A549 (cell line): Measurements from ENCODE around the gene ZNF146.

Source experiments
- BHLHE40 ChIP-seq: IDR thresholded peaks from 2 replicates; pipeline ENCODE4 v1.6.1; 2012; ENCODE audit warnings: low read depth, low read length, inconsistent platforms
- EP300 ChIP-seq, 2 experiments: fragments of >200 bp; sonication (Bioruptor Twin); formaldehyde crosslinking; IDR thresholded peaks; 2 replicates in 1 of 2; 3 replicates in 1 of 2; pipeline ENCODE4 v1.6.1; 2016 to 2017
- FOSB ChIP-seq: fragments of 250-450 bp; sonication (Bioruptor Pico); IDR thresholded peaks from 2 replicates; pipeline ENCODE4 v1.5.0; 2020; ENCODE audit warnings: mild to moderate bottlenecking, moderate library complexity
- JUN ChIP-seq, 2 experiments: fragments of >200 bp; sonication (Bioruptor Twin); formaldehyde crosslinking; IDR thresholded peaks; 2 replicates in 1 of 2; 3 replicates in 1 of 2; pipeline ENCODE4 v1.6.1; 2016 to 2017
- MAX ChIP-seq: IDR thresholded peaks from 2 replicates; pipeline ENCODE4 v1.6.1; 2012
- TF ChIP-seq, protein P1 (sequence below): fragments of >200 bp; sonication (Bioruptor Twin); formaldehyde crosslinking; IDR thresholded peaks from 3 replicates; pipeline ENCODE4 v1.5.1; 2016

- no peak for TF ChIP-seq MAX
- no peak for TF ChIP-seq BHLHE40
- no peak for TF ChIP-seq FOSB (CRISPR knock-in tag)
- TF ChIP-seq, protein P1, sequence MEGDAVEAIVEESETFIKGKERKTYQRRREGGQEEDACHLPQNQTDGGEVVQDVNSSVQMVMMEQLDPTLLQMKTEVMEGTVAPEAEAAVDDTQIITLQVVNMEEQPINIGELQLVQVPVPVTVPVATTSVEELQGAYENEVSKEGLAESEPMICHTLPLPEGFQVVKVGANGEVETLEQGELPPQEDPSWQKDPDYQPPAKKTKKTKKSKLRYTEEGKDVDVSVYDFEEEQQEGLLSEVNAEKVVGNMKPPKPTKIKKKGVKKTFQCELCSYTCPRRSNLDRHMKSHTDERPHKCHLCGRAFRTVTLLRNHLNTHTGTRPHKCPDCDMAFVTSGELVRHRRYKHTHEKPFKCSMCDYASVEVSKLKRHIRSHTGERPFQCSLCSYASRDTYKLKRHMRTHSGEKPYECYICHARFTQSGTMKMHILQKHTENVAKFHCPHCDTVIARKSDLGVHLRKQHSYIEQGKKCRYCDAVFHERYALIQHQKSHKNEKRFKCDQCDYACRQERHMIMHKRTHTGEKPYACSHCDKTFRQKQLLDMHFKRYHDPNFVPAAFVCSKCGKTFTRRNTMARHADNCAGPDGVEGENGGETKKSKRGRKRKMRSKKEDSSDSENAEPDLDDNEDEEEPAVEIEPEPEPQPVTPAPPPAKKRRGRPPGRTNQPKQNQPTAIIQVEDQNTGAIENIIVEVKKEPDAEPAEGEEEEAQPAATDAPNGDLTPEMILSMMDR: no peak
- no peak for TF ChIP-seq EP300 (IDR thresholded peaks at IDR 0.05)
- 0 out of 5 replicates have a peak, but pooled peaks of 1 of the 2 experiments have one; percentile 14 for TF ChIP-seq JUN (IDR thresholded peaks at IDR 0.05)
Measured at GRCh38 chr19:36225219-36225892, 10.4 kb downstream of the ZNF146 start.
